ENCODE measurements around the gene MINDY3. TPM values are rescaled to one million over a fixed set of nuclear protein-coding genes. Genes with fewer than 3 reads are reported as not detected.
"Not testable (repeated sequence)": the region's sequence is repeated elsewhere in the genome, so short reads cannot be mapped to it uniquely, and the experiment has no call there.

Gene MINDY3
- total RNA-seq, 4 donors from 2014 or later, result 14.6 to 23.5 (median 21.3) TPM

DNA sequence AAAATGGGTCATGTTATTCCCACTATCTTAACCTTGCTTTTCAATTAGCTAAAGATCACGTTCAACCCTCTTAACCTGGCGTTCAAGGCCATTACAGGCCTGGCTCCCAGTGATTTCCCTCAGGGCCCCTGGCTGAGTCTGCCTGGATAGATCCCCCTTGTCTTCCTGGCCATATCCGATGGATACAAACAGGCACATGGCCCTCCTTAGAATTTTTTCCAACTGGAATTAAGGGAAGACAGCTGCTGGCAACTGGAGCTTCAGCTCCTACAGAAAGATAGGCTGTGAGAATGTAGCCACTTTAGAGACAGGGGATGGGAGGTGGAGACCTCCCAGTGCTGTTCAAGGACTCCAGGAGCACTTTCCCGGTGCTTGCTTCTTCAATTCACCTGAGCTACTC, 77.5 kb downstream of the MINDY3 start:
- H3K4me3 ChIP-seq (ENCODE audit: low read depth, poor library complexity, severe bottlenecking), result no peak overlapping the region
- intact Hi-C loops (cut with DNase I; ENCODE audit: low total_unique reads), result no loop called here
- 89% methylated on average over 4 of the region's 4 CpGs for WGBS, 2 donors
- TF ChIP-seq, protein P1, sequence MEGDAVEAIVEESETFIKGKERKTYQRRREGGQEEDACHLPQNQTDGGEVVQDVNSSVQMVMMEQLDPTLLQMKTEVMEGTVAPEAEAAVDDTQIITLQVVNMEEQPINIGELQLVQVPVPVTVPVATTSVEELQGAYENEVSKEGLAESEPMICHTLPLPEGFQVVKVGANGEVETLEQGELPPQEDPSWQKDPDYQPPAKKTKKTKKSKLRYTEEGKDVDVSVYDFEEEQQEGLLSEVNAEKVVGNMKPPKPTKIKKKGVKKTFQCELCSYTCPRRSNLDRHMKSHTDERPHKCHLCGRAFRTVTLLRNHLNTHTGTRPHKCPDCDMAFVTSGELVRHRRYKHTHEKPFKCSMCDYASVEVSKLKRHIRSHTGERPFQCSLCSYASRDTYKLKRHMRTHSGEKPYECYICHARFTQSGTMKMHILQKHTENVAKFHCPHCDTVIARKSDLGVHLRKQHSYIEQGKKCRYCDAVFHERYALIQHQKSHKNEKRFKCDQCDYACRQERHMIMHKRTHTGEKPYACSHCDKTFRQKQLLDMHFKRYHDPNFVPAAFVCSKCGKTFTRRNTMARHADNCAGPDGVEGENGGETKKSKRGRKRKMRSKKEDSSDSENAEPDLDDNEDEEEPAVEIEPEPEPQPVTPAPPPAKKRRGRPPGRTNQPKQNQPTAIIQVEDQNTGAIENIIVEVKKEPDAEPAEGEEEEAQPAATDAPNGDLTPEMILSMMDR (IDR thresholded peaks at IDR 0.05), result no peak
- TF ChIP-seq POLR2A (IDR thresholded peaks at IDR 0.05), result no peak
- DNase-seq (ENCODE audit: low spot score in 2 of 2), result no peak

DNA sequence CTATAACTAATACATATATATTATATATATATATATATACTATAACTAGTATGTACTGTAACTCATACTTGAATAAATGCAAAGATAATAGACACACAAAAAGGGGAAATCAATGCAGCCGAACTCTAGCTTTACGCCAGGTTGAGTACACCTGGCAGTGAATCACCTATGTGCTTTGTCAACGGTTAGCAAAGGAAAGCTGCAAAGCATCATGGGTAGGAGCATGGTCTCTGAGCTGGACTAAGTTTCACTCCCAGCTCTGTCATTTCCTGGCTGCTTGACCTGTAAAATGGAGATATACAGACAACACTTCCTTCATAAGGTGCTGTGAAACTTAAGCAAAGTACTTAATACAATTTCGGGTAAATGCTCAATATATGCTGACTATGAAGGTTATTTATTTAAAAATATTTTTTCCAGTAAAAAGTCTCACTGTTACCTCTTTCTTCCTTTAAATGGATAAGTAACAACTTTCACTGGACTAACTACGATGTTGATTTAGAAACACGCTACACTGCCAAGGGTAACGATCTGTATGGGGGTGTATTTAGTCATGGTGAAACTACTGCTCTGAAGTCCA, 78.8 kb downstream of the MINDY3 start:
- H3K4me3 ChIP-seq (ENCODE audit: low read depth, poor library complexity, severe bottlenecking), result no peak overlapping the region
- intact Hi-C loops (cut with DNase I; ENCODE audit: low total_unique reads), result no loop called here
- TF ChIP-seq, protein P1 (IDR thresholded peaks at IDR 0.05), result no peak
- no peak for TF ChIP-seq POLR2A (IDR thresholded peaks at IDR 0.05)
- 96 to 97% methylated on average over 7 of the region's 7 CpGs for WGBS, 2 donors
- no peak for DNase-seq (ENCODE audit: low spot score in 2 of 2)

DNA sequence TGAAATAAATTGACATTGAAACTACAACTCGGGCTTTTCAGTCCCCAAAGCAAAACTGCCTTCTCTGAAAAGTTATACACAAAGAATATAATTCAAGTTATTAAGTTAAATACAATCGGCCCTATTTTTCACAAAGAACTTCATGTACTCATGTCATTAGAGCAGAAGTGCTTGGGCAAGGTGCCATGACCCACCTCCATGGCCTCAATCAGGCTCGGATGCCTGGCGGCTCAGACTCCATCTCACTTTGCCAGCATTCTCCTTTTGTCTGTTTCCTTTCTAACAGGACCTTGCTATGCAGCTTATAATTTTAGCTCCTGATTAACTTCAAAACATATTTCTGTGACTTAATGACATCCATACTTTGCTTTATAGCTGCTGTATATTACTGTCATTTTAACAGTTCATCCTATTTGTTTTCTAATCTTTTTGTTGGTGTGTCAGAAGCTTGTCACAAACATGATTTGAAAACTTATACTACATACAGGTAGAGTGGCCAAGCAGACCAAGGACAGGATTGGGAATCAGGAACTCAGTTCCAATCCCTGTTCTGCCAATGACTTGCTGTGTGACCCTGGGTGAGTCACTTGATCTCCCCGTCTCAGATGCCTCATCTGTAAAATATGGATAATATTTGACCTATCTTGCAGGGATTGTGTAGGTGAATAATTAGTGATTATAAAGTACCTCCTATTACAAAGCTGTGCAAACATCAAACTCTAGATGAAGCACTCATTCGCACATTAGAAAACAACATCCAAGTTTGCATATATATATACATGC, 79.8 kb downstream of the MINDY3 start:
- TF ChIP-seq, protein P1 (IDR thresholded peaks at IDR 0.05), result no peak
- TF ChIP-seq POLR2A (IDR thresholded peaks at IDR 0.05), result no peak
- H3K4me3 ChIP-seq (ENCODE audit: low read depth, poor library complexity, severe bottlenecking), result no peak overlapping the region
- intact Hi-C loops (cut with DNase I; ENCODE audit: low total_unique reads), result no loop called here
- DNase-seq (ENCODE audit: low spot score in 2 of 2), result no peak
- 67 to 75% methylated on average over 6 of the region's 6 CpGs for WGBS, 2 donors

DNA sequence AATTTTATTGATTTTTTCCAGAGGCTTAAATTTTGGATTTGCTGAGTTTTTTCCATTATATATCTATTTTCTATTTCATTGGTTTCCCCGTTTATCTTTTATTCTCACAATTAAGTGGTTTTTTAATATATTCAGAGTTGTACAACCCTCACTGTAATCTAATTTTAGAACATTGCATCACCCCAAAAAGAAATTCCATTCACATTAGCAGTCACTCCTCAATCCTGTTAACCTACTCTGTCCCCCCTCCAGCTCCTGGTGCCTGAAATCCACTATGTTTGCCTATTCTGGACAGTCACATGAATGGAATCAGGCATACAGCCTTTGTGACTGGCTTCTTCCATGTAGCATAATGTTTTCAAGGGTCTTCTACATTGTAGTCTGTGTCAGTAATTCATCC, 84.8 kb downstream of the MINDY3 start:
- intact Hi-C loops (cut with DNase I; ENCODE audit: low total_unique reads), result no loop called here
- no peak overlapping the region for H3K4me3 ChIP-seq (ENCODE audit: low read depth, poor library complexity, severe bottlenecking)
- no peak for DNase-seq (ENCODE audit: low spot score in 2 of 2)
- WGBS, 2 donors, result 78 to 83% methylated on average over 1 of the region's 1 CpG
- TF ChIP-seq, protein P1 (IDR thresholded peaks at IDR 0.05), result no peak
- no peak for TF ChIP-seq POLR2A (IDR thresholded peaks at IDR 0.05)

DNA sequence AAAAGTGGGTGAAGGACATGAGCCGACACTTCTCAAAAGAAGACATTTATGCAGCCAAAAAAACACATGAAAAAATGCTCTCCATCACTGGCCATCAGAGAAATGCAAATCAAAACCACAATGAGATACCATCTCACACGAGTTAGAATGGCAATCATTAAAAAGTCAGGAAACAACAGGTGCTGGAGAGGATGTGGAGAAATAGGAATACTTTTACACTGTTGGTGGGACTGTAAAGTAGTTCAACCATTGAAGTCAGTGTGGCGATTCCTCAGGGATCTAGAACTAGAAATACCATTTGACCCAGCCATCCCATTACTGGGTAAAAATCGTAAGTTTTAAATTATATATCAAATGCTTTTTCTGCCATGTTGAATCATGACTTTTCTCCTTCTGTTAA, 85.8 kb downstream of the MINDY3 start:
- intact Hi-C loops (cut with DNase I; ENCODE audit: low total_unique reads); H3K4me3 ChIP-seq (ENCODE audit: low read depth, poor library complexity, severe bottlenecking); DNase-seq (ENCODE audit: low spot score in 2 of 2): not testable (repeated sequence)
- 81 to 85% methylated on average over 4 of the region's 4 CpGs for WGBS, 2 donors

DNA sequence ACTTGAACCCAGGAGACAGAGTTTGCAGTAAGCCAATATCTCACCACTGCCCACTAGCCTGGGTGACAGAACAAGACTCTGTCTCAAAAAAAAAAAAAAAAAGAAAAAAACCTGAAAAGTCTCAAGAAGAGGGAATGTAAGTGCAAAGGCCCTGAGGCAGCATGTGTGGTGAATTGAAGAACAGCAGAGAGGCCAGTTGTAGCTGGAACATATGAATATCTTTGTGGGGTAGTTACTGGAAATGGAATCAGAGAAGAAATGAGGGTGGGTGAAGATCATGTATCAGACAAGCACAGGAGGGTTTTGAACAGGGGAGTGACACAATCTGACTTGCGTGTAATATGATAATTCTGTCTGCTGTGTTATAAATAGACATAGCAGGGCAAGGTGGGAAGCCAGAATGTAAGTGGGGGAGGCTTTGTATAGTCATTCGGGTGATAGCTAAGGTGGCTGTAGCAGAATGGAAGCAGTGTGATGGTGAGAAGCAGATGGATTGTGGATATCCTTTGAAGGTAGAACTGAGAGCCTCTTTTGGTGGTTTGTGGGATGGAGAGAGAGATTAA, 95.3 kb downstream of the MINDY3 start:
- DNase-seq (ENCODE audit: low spot score in 2 of 2), result no peak
- H3K4me3 ChIP-seq (ENCODE audit: low read depth, poor library complexity, severe bottlenecking), result no peak overlapping the region
- 93 to 97% methylated on average over 2 of the region's 2 CpGs for WGBS, 2 donors
- TF ChIP-seq POLR2A (IDR thresholded peaks at IDR 0.05), result no peak
- TF ChIP-seq, protein P1 (IDR thresholded peaks at IDR 0.05), result no peak
- intact Hi-C loops (cut with DNase I; ENCODE audit: low total_unique reads), result no loop called here
